Upper lobe of left lung (tissue), 6 donors: ENCODE data around the gene C1QTNF5. TPM values are rescaled to one million over a fixed set of nuclear protein-coding genes. Genes with fewer than 3 reads are reported as not detected.

Experiments
- small RNA-seq, 4 donors: library from RNA; depleted of rRNA; stranded (forward); fragments of <200 nt; gene quantifications; one replicate each; pipeline ENCODE3, GENCODE V24; 2016
- total RNA-seq, 6 donors: library from RNA; depleted of rRNA in 4 of 6; stranded (reverse); fragments of >200 nt in 4 of 6; gene quantifications; one replicate each; pipeline versions ENCODE4 v1.1.0 to v1.2.1, GENCODE V29; 2016 to 2021
- donor health status: DM: no; HTN: no; CAD: no; lungs with moderate emphysema.
- donor health status: DM: no; HTN: yes; CAD: no; lungs with severe emphysema.

Gene C1QTNF5
- total RNA-seq, 6 donors from 2014 or later = 10.5 to 57.2 (median 26.4) TPM

Small RNAs within 50 kb of the gene (small RNA-seq; reads per million reads assigned to genes)
- gene RF01225 (0 reads per million in 4 donors), gene RNU6-262P (0 reads per million in 4 donors)

Other genes with a start within 250 kb of the C1QTNF5 start
- 10 to 100 TPM; 18.6 to 43.9 (median 28.3) TPM for gene DPAGT1, start 239.0 kb downstream of the C1QTNF5 start, total RNA-seq
- gene C2CD2L, start 233.5 kb downstream of the C1QTNF5 start, total RNA-seq = 10 to 100 TPM; 13.0 to 26.2 (median 19.8) TPM
- gene HINFP, start 219.3 kb downstream of the C1QTNF5 start, total RNA-seq = 10 to 100 TPM; 22.3 to 90.1 (median 25.6) TPM
- gene ABCG4, start 191.8 kb downstream of the C1QTNF5 start, total RNA-seq = under 1 TPM in 2 of 6 donors, not detected in 4; 0.06 to 0.78 TPM
- 10 to 100 TPM; 13.1 to 34.5 (median 20.2) TPM for gene NLRX1, start 172.2 kb downstream of the C1QTNF5 start, total RNA-seq
- 1 to 10 TPM in 1 of 6 donors, under 1 TPM in 3, not detected in 2; 0.29 to 1.0 (median 0.81) TPM for gene NHERF4, start 155.4 kb downstream of the C1QTNF5 start, total RNA-seq
- 10 to 100 TPM; 15.4 to 32.2 (median 18.9) TPM for gene CBL, start 134.5 kb downstream of the C1QTNF5 start, total RNA-seq
- 100 to 1,000 TPM in 3 of 6 donors, 10 to 100 TPM in 3; 39.8 to 222 (median 76.5) TPM for gene MCAM, start 23.8 kb downstream of the C1QTNF5 start, total RNA-seq
- gene RNF26, start 6.4 kb downstream of the C1QTNF5 start, total RNA-seq = 10 to 100 TPM in 5 of 6 donors, 1 to 10 TPM in 1; 5.2 to 25.5 (median 14.8) TPM
- not detected for gene MFRP, start 5.8 kb upstream of the C1QTNF5 start, total RNA-seq
- gene USP2, start 40.8 kb upstream of the C1QTNF5 start, total RNA-seq = 1 to 10 TPM; 1.7 to 5.0 (median 3.0) TPM
- 10 to 100 TPM in 2 of 6 donors, 1 to 10 TPM in 2, under 1 TPM in 1, not detected in 1; 0.39 to 30.5 (median 2.7) TPM for gene THY1, start 82.3 kb upstream of the C1QTNF5 start, total RNA-seq